G401 (cell line): ENCODE data around the gene OPCML. TPM values are rescaled to one million over a fixed set of nuclear protein-coding genes. Genes with fewer than 3 reads are reported as not detected.

ENCODE experiments used
- DNase-seq: peaks from one replicate; pipeline ENCODE4 v3.0.0-alpha.2; 2015; ENCODE audit warnings: low spot score
- in situ Hi-C: cut with HindIII; loops from 2 replicates; pipeline ENCODE4 v1.10.0; 2016; ENCODE audit warnings: low sequenced_read_pairs, mixed read lengths
- total RNA-seq: library from RNA; depleted of rRNA; stranded (reverse); fragments of >200 nt; shearing (Covaris generic); gene quantifications from 2 replicates; pipeline ENCODE4 v1.2.3, GENCODE V29; 2014

The OPCML gene
- total RNA-seq, 1 experiment from 2014 or later = not detected

DNA sequence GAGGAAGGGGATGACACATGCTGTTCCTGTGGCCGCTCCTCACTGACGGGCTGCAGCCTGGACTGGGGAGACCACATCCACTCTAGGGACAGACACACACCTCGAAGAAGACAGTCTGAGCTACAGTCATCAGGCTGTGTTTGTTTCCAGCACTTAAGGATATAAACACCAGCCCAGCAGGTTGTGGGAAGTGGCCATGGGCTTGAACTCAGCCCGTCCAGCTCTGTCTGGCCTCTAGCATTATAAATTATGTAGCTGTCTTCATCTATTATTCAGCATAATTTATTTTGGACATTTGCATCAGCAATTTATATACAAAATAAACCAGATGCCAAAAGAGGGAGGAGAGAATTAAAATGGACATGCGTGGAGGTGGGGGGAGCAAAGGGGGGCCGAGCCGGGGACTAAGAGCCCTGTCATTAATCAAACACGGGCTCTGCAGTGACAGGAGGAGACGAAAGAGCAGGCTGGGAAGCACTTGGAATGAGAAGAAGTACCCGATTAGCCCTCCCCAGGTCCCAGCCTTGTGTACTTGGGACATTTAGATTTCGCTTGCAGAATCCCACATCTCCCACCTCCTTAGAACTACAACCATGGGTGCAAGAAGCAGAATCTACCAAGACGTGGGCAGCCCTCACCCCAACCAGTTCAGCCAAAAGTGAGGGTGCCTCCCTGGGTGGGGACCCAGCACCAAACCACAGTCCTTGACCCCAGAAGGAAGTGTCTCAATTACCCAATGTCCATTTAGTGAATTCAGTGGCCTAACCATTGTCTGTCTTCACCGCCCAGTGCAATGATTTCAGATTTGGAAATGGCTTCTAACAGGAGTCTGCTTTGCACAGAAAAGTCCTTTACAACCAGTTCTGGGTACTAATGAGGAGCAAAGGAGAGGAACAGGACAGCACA, 309.6 kb downstream of the OPCML start:
- in situ Hi-C loops = no loop called here
- DNase-seq = no peak

DNA sequence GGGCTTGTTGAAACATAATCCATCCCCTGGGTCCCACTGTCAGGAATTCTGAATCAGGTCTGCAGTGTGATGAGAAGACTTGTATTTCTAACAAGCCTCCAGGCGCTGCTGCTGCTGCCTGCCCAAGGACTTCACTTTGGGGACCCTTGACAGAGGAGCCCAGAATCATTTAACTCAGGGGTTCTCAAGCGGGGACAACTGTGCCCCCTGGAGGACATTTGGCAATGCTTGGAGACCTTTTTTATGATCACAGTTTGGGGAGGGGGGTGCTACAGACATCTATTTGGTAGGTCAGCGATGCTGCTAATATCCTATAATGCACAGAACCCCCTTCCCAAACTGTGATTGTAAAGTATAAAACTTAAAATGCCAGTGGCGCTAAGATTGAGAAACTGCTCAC, 312.8 kb downstream of the OPCML start:
- DNase-seq = no peak
- in situ Hi-C loops = no loop called here

DNA sequence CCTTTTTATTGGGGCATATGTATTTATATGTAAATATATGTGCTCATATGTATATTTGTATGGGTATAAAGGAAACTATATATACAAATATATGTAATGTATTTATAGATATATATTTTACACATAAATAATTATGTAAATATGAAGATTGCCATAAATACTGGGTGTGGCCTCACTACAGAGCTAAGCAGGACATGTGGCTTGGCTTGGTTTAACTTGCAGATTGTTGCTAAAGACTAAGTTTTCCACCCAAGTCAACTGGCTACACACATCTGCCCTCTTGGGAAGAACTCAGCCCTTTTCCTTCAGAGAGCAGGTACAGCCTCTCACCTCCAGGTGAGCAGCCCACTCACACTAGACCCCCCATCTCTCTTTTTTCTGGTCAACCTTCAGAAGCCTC, 315.5 kb downstream of the OPCML start:
- in situ Hi-C loops = no loop called here
- no peak for DNase-seq

DNA sequence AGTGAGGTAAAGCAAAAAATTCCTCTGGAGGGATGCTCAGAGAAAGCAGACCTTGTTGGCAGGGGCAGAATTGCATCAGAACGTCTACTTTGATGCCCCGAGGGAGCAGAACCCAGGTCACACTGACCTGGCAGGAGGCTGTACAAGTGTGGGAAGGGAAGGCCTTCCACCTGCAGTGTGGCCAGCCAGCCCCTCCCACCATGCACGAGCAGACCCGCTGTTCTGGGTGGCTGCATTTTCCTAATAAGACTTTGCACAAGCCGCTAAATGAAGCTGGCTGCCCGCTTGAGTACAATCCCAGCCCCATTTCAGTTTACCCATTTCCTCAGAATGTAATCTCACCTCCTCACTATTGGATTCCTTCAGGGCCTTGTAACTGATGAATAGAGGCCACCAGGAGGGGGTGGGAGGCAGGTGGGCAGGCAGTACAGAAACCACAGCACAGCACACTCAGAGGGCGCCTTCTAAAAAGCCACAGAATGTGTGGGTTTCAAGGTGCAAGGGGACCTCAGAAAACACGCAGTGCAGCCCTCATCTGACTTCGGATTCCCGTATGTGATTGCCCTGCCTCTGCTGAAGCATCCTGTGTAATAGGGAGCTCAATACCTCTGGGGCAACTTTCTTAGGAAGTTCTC, 316.6 kb downstream of the OPCML start:
- DNase-seq = no peak
- in situ Hi-C loops = no loop called here

DNA sequence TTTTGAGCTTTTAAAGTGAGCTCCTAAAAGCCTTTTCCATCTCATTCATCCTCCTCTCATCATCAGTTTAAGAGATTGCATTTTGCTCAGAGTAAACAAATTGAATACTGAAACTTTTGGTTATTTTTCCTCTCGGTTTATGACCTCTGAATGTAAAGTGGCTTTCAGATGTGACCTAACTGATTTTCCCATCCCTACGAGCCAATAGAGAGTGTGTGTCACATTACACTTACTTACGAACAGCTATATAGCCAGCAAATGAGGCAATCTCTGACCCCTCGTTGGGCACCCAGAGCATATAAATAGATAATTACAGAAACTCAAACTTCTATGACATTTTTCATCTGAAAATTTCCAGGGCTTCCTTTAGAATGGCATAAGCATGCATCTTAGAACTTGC, 317.7 kb downstream of the OPCML start:
- no peak for DNase-seq
- in situ Hi-C loops = no loop called here

DNA sequence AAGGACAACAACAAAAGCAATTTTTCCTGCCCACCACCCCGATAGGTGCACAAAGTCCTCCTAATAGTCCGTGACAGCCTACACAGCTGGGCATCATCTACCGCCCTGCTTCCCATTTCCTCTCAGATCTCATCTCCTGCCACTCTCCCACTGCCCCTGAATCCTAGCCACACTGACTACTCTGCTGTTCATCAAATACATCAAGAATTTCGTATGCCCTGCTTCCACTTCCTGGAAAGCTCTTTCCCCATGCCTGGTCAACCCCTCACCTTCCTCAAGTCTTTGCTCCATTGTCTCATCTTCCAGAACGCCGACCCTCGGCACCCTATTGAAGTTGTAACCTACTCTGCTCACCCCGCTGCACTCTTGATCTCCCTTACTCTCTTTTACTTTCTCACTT, 320.1 kb downstream of the OPCML start:
- in situ Hi-C loops = no loop called here
- no peak for DNase-seq

DNA sequence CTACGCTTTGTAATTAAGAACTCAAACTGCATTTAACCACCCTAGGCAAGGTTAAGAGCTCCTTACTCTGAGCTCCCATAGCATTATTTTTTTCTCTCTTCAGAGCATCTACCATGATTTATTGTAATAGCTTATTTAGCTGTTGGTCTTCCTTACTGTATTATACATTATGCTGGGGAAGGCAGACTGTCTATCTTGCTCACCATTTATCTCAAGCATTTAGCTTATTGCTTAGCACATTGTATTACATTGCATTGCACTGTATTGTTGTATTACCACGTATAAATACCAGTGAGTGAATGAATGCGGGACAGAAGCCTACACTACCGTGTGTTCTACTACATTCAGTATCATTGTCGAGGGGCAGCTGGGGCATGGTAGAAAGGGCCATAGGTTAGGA, 324.3 kb downstream of the OPCML start:
- in situ Hi-C loops = no loop called here
- no peak for DNase-seq

DNA sequence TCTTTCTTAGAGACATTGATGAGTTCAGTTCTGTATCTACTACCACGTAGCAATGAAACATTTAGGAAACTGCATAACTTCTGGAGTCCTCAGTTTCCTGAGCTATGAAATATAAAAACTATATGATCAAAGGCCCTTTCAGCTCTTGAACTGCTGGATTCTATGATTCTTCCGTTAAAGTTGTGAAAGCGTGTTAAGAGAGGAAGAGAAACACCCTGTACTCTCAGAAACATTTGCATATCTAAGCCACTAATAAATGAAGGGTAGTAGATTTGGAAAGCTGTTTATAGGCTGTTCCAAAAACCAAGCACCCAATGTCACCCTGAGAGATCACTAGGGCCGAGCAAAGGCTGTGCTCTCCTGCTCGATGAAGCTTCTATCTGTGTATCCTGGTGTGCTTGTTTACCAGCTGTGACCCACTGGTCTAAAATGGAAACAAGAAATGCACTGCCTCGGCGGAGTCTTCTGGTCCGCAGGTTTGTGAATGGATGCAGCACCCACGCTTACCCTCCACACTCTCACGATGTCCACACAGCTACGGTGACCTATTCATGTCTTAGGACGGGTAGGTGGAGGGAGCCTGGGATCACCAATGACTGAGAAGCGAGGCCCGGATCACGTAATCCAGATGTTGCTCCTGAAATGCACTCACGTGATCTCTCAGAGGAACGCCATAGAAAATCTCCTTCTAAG, 325.8 kb downstream of the OPCML start:
- no peak for DNase-seq
- in situ Hi-C loops = no loop called here

DNA sequence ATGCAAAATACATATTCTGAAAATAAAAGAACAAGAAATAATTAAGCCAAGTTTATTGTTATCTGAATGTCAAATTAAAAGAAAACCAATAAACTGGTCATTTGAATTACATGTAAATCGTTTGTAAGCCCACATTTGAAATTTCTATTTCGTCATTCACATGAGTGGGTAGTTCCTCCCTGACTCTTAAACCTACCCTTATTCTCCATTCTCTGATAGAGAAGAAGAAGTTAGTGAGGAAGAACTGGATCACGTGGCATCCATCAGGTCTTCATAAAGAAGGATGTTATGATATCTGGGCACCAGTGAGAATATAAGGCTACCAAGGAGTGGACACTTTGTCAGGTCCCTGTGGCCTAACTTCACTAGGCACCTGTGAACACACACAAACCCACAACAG, 328.1 kb downstream of the OPCML start:
- no peak for DNase-seq
- in situ Hi-C loops = no loop called here

DNA sequence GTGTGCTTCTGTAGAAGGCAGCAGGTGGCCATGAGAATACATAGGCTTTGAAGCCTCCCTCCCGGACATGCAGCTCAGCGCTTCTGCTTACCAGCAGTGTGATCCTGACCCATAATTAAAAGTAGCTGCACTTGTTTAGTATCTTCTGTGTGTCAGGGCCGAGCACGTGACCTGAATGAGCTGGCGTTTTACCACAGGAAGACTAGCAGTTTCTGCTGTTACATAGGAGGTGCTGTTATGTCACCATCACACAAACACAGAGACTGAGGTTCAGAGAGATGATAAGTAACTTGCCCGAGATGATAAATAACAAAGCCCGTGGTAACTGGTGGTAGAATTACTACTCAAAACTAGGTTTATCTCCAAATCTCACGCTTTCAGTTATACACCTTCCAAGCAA, 329.5 kb downstream of the OPCML start:
- in situ Hi-C loops = no loop called here

DNA sequence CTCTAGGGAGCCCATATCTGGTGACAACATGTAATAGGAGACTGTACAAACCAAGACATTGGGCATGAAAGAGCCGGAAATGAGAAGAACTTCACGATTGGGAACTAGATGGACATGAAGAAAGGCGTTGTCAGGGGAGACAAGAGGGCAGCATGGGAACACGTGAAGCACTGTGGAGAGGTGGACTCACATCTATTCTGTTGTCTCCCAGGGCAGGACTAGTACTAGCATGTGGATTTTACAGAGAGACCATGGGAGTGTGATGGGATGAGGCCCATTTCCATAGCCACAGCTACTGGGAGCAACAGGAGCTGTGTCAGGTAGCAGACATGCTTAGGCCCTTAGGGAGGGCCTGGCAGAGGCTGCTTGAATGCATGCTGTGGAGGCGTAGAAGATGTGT, 333.9 kb downstream of the OPCML start:
- in situ Hi-C loops = no loop called here
- no peak for DNase-seq

More for the DNA sequence above, 329.5 kb downstream of the OPCML start:
- DNase-seq = no peak

DNA sequence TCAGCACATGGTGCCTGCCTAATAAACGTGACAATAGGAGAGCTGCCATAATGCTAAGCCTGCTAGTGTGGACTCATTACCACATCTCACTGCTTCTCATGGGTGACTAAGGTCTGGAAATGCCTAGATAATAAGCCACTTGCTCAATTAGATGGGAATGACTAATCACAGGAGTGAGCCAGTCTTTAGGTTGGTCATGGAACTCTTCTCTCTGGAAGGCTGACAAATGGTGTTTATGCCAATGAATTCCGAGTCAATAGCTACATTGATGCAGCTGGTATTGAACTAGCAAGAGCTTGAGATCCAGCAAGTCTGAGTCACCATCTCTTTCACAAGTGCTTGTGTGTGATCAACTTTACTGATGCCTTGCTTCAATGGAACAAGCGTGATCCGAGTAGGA, 334.9 kb downstream of the OPCML start:
- no peak for DNase-seq
- in situ Hi-C loops = no loop called here

DNA sequence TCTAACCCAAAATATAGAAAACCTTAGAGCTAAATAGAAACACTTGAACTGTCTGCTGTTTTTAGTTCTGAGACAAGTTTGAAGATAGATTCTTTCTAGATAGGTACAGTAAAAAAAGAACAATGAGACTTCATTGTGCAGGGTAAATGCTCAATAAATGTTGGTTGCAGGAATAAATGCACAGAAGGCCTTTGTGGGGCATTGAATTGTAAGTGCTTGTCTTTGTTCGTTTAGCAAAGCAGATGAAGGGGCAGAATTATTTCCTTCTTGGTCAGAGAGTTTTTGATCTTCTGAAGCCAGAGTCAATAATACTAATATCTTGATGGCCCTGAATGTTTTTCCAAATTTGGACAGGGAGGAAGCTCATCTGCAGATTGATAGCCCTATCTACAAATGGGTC, 340.4 kb downstream of the OPCML start:
- DNase-seq = no peak
- in situ Hi-C loops = no loop called here

DNA sequence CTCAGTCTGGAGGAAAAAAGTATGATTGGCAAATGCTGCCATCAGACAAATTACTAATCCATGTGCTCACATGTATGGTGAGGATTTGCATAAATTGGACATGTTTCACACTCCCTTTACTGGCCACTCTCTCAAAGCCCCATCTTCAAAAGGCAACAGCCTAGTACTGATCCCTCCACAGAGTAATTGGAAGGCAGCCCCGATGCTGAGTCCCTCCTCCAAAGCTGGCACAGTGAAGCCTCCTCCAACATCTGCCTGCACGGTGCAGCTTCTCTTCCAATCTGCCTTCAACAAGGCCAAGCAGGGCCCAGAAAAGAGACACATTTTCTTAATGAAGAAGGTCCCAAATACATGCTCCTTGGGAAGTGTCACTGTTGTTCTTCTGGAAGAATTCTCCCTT, 350.6 kb downstream of the OPCML start:
- DNase-seq = no peak
- in situ Hi-C loops = no loop called here

DNA sequence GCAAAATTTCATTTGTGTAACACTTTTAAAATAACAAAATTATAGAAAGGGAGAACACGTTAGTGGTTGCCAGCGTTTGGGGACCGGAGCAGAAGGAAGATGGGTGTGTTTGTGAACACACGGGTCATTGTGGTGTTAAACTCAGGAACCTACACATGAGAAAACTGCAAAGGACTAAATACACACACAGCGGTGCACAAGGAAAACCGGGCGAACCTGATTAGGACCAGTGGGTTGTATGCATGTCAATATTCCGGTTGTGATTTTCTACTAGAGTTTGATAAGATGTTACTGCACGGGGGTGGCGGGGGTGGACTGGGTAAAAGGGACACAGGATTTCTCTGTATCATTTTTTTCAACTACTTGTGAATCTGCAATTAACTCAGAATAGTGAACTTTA, 351.2 kb downstream of the OPCML start:
- no peak for DNase-seq
- in situ Hi-C loops = no loop called here

DNA sequence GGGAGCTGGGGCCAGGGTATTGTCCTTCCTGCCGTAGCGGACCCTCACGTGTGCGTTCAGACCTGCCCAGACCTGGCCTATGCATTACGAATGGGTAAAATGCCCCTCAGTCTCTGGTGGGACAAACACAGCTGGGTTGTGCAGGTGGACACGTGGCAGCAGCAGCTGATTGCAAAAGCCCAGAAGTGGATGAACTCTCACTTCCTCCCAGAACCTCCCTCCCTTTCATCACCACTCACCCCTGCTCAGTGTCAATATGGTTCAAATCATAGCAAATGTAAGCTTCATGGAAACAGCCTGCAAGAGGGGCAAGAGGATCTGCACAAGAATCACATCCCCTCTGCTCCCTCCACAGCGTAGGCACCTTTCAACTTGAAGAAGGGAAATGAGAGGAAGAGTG, 352.1 kb downstream of the OPCML start:
- in situ Hi-C loops = no loop called here
- DNase-seq = no peak

DNA sequence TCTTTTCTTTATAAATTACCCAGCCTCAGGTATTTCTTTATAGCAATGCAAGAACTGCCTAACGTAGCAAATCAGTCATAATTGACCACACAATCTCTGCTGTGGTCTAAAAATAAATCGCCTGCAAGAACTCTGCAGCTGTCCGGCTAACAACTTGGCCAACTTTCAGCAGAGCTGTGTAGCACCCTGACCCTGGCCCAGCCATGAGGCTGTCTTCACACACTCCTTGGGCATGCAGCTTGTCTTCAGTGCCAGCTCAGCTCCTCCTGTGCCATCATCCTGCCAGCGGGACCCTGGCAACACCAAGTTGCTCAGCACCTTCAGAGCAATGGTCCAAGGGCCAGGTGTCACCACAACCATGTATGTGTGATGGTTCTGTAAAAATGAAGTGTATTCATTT, 355.6 kb downstream of the OPCML start:
- in situ Hi-C loops = no loop called here
- no peak for DNase-seq

DNA sequence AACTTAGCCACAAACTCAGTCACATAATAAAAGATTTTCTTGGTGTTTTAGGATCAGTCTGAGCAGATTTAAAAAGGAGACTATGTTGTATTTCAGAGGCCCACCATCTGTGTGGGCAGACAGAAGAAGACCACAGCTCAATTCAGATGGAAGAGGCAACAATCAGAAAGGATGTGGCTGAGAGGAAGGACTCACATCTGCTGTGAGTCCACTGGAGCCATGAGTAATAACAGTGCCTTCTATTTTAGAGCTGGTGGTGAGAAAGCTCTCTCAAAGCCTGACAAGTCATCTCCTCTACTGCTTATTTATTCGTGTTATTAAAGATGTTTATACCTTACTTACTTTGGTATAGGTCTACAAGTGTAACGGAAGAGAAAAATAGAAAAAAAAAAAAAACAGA, 357.2 kb downstream of the OPCML start:
- in situ Hi-C loops = no loop called here
- DNase-seq = no peak

DNA sequence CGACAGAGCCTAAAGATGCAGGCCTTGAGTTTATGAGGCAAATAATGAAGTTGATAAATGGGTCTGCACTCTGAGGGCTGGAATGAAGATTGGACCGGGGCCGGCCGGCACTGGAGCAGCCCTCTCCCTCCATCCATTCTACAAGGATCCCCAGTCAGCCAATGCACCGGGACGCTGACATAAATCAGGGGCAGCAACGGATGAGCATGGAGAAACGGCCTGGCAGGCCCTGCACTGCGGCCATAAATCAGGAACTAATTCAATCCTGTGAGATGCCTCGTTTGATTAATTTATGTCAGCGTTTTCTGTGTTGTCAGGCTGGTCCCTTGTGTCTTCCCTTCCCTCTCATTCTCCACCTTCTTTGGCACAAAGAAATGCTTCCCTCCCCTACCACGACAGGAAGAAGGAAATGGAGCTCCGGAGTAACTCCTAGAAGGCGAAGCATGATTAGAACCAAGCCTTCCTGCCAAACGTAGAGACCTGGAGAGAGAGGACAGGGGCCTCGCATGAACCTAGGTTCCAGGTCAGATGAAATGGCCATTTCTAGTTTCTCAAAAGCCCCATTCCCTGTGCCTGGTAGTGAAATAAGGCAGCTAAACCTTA, 358.4 kb downstream of the OPCML start:
- no peak for DNase-seq
- in situ Hi-C loops = no loop called here

DNA sequence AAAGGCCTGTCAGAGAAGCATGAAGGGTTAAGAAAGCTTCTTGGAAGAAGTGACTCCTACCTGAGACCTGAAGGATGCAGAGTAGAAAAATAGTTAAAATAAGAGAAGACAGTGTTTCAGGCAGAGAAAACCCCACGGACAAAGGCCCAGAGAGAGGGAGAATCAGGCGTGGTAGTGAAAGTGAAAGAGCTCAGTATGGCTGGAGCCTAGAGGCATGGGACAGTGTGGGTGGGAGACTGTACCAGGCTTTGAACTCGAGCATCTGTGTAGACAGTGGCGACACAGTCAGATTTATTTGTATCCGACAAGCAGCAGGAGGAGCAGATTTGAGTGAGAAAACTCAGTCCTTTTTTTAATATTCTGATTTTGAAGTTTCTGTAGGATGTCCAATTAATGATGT, 360.0 kb downstream of the OPCML start:
- no peak for DNase-seq
- in situ Hi-C loops = no loop called here
